Spleen (tissue), 11 donors: ENCODE measurements around the gene SLC2A14. TPM values are rescaled to one million over a fixed set of nuclear protein-coding genes. Genes with fewer than 3 reads are reported as not detected.
"Not testable (repeated sequence)": the region's sequence is repeated elsewhere in the genome, so short reads cannot be mapped to it uniquely, and the experiment has no call there.

ENCODE experiments used
- DNase-seq: peaks from one replicate; pipeline ENCODE4 v3.0.0-alpha.2; 2020
- H3K27ac ChIP-seq, 8 donors: fragments of 200-600 bp; sonication (generic) in 7 of 8; 1 replicate in 4 of 8; 2 replicates in 4 of 8; pipeline versions ENCODE4 v1.5.0 to v1.8.0; 2016 to 2021; ENCODE audit warnings: inconsistent platforms in 4 of 8, mild to moderate bottlenecking in 4 of 8, moderate library complexity in 1 of 8
- H3K27me3 ChIP-seq, 7 donors: fragments of 200-600 bp; sonication (generic) in 6 of 7; replicated peaks in 1 of 7; 1 replicate in 4 of 7; 2 replicates in 3 of 7; pipeline versions ENCODE4 v1.5.0 to v1.8.0; 2016 to 2021; ENCODE audit warnings: inconsistent platforms in 3 of 7, mild to moderate bottlenecking in 1 of 7
- H3K36me3 ChIP-seq, 6 donors: fragments of 200-600 bp; sonication (generic) in 5 of 6; 1 replicate in 4 of 6; 2 replicates in 2 of 6; pipeline versions ENCODE4 v1.5.0 to v1.8.0; 2016 to 2021; ENCODE audit warnings: inconsistent platforms in 2 of 6
- H3K4me1 ChIP-seq, 6 donors: fragments of 200-600 bp; sonication (generic) in 5 of 6; 1 replicate in 3 of 6; 2 replicates in 3 of 6; pipeline versions ENCODE4 v1.5.0 to v1.8.0; 2016 to 2021; ENCODE audit warnings: inconsistent platforms in 3 of 6
- H3K4me3 ChIP-seq, 8 donors: fragments of 200-600 bp; sonication (generic) in 7 of 8; 1 replicate in 4 of 8; 2 replicates in 4 of 8; pipeline versions ENCODE4 v1.5.0 to v1.8.0; 2016 to 2021; ENCODE audit warnings: inconsistent platforms in 4 of 8, mild to moderate bottlenecking in 4 of 8, moderate library complexity in 2 of 8
- H3K9me3 ChIP-seq, 8 donors: fragments of 200-600 bp; sonication (generic) in 7 of 8; 1 replicate in 4 of 8; 2 replicates in 4 of 8; pipeline versions ENCODE4 v1.5.0 to v1.8.0; 2016 to 2021; ENCODE audit warnings: inconsistent platforms in 4 of 8
- CTCF ChIP-seq, 11 experiments: fragments of 200-600 bp in 7 of 11; fragments of 450-650 bp in 4 of 11; sonication (generic) in 4 of 11; IDR thresholded peaks in 8 of 11; conservative IDR thresholded peaks in 3 of 11; 1 replicate in 7 of 11; 2 replicates in 4 of 11; pipeline versions ENCODE4 v1.4.0 to v1.8.0; 2016 to 2021; ENCODE audit warnings: antibody characterized with exemption in 11 of 11, inconsistent platforms in 4 of 11, mild to moderate bottlenecking in 1 of 11
- POLR2A ChIP-seq, 3 donors: fragments of 450-650 bp; IDR thresholded peaks; one replicate each; pipeline ENCODE4 v1.5.1; 2017; ENCODE audit warnings: antibody characterized with exemption in 3 of 3, mild to moderate bottlenecking in 1 of 3
- POLR2AphosphoS5 ChIP-seq, 3 donors: sonication (generic); formaldehyde crosslinking; IDR thresholded peaks; one replicate each; pipeline ENCODE4 v1.5.1; 2017; ENCODE audit warnings: antibody characterized with exemption in 3 of 3
- WGBS, 5 donors: extraction: QIAGEN DNeasy Blood & Tissue Kit in 3 of 5; methylation state at CpG; one replicate each; pipeline versions ENCODE4 v1.1.5 to v1.1.7; 2013 to 2018; 5-methylcytosine and 5-hydroxymethylcytosine counted together
- intact Hi-C: fragments of 100-400 bp; cut with DNase I; formaldehyde crosslinking; loops from one replicate; pipeline ENCODE4 v1.15.0; 2023; ENCODE audit warnings: low total_unique reads
- polyA plus RNA-seq, 3 donors: library from polyadenylated mRNA; stranded (reverse); fragments of 200-250 nt; gene quantifications; one replicate each; pipeline ENCODE4 v1.2.1, GENCODE V29; 2013
- total RNA-seq, 7 donors: library from RNA; depleted of rRNA in 3 of 7; stranded (reverse); fragments of >200 nt in 3 of 7; fragmentation: NEBNext Ultra II Directional in 4 of 7; extraction: Animal tissue kit (Norgen Biotek cat#: 25700) in 4 of 7; gene quantifications; one replicate each; pipeline versions ENCODE4 v1.1.0 to v1.2.1, GENCODE V29; 2016 to 2021
- donor health status: healthy with polysubstance abuse.
- donor health status: DM: no; HTN: no; CAD: no; lungs with moderate emphysema.
- donor health status: DM: no; HTN: no; CAD: no.
- donor health status: Bipolar disorder and iron deficiency.
- donor health status: healthy.
- donor health status: DM: no; HTN: no; CAD: no.
- donor health status: DM: yes; HTN: yes; CAD: no.

The SLC2A14 gene
- total and polyA plus RNA-seq, 10 donors, result 0.37 to 7.4 (median 2.9) TPM; not detected in 5

- Histone ChIP-seq H3K27ac (no peak overlapping the region), H3K27me3 (peaks cover 0 to 20% (median 0%) of the 10 kb centered on the region in 7 donors), H3K4me1 (no peaks in the 10 kb centered on the region), H3K36me3 (no peaks in the 10 kb centered on the region), H3K9me3 (no peaks in the 10 kb centered on the region), H3K4me3 (no peak overlapping the region)
- DNase-seq, result no peak
- WGBS, 5 donors, result 63 to 93% (median 74%) methylated on average over 2 of the region's 2 CpGs
- no peak for TF ChIP-seq CTCF (IDR thresholded peaks at IDR 0.05 in 8 of 11, conservative IDR thresholded peaks at IDR 0.05 in 3 of 11)
- TF ChIP-seq POLR2A (IDR thresholded peaks at IDR 0.05), result no peak
- no peak for TF ChIP-seq POLR2AphosphoS5 (IDR thresholded peaks at IDR 0.05)
- intact Hi-C loops, result no loop called here
These were observed 19.2 kb downstream of the SLC2A14 start for GRCh38 chr12:7853557-7853956.

GRCh38 chr12:7851622-7852081 is 21.1 kb downstream of the SLC2A14 start:
- H3K4me1 ChIP-seq, DNase-seq, intact Hi-C loops, H3K9me3 ChIP-seq, H3K36me3 ChIP-seq, H3K4me3 ChIP-seq, H3K27ac ChIP-seq: not testable (repeated sequence)
- peaks cover 0 to 24% (median 0%) of the 10 kb centered on the region in 7 donors for H3K27me3 ChIP-seq
- WGBS, 5 donors, result 51 to 84% (median 80%) methylated on average over 3 of the region's 3 CpGs

- intact Hi-C loops, H3K9me3 ChIP-seq, DNase-seq, H3K4me3 ChIP-seq, H3K27ac ChIP-seq, H3K36me3 ChIP-seq, H3K4me1 ChIP-seq: not testable (repeated sequence)
- peaks cover 0 to 26% (median 0%) of the 10 kb centered on the region in 7 donors for H3K27me3 ChIP-seq
- 90 to 97% (median 95%) methylated on average over 5 of the region's 5 CpGs for WGBS, 5 donors
These were observed 22.6 kb downstream of the SLC2A14 start for GRCh38 chr12:7850099-7850498.

GRCh38 chr12:7848098-7848422 is 24.7 kb downstream of the SLC2A14 start:
- intact Hi-C loops, H3K9me3 ChIP-seq, H3K4me3 ChIP-seq, DNase-seq, H3K4me1 ChIP-seq, H3K36me3 ChIP-seq: not testable (repeated sequence)
- 16 to 49% (median 25%) methylated on average over 2 of the region's 2 CpGs for WGBS, 5 donors
- Histone ChIP-seq H3K27me3 (peaks cover 0 to 28% (median 0%) of the 10 kb centered on the region in 7 donors), H3K27ac (peak overlapping the region in 2 of 8 donors; percentile 51)

GRCh38 chr12:7847226-7848097 is 25.3 kb downstream of the SLC2A14 start:
- H3K9me3 ChIP-seq, H3K4me3 ChIP-seq, DNase-seq, intact Hi-C loops, H3K36me3 ChIP-seq, H3K4me1 ChIP-seq: not testable (repeated sequence)
- 17 to 68% (median 22%) methylated on average over 2 to 4 of the region's 4 CpGs for WGBS, 5 donors
- H3K27me3 ChIP-seq, result peaks cover 0 to 28% (median 0%) of the 10 kb centered on the region in 7 donors
- H3K27ac ChIP-seq, result peak overlapping the region in 2 of 8 donors; percentile 55 to 62

GRCh38 chr12:7844116-7844515 is 28.6 kb downstream of the SLC2A14 start:
- no peak for DNase-seq
- 78 to 93% (median 88%) methylated on average over 5 of the region's 5 CpGs for WGBS, 5 donors
- peak overlapping the region in 7 of 8 donors; percentile 44 to 88 (median 79) for H3K27ac ChIP-seq
- H3K4me3 ChIP-seq, result peak overlapping the region in 1 of 8 donors; percentile 43
- no peaks in the 10 kb centered on the region for H3K9me3 ChIP-seq
- H3K4me1 ChIP-seq, result peaks cover 0 to 6% (median 0%) of the 10 kb centered on the region in 6 donors
- no peaks in the 10 kb centered on the region for H3K36me3 ChIP-seq
- intact Hi-C loops, result no loop called here
- H3K27me3 ChIP-seq, result peaks cover 0 to 24% (median 0%) of the 10 kb centered on the region in 7 donors
- no peak for TF ChIP-seq CTCF (IDR thresholded peaks at IDR 0.05 in 8 of 11, conservative IDR thresholded peaks at IDR 0.05 in 3 of 11)
- no peak for TF ChIP-seq POLR2A (IDR thresholded peaks at IDR 0.05)
- no peak for TF ChIP-seq POLR2AphosphoS5 (IDR thresholded peaks at IDR 0.05)

GRCh38 chr12:7843583-7843982 is 29.1 kb downstream of the SLC2A14 start:
- intact Hi-C loops, H3K36me3 ChIP-seq, DNase-seq, H3K4me1 ChIP-seq, H3K9me3 ChIP-seq: not testable (repeated sequence)
- WGBS, 5 donors, result 0 to 15% (median 10%) methylated on average over 3 of the region's 9 CpGs
- Histone ChIP-seq H3K4me3 (peak overlapping the region in 1 of 8 donors; percentile 43), H3K27ac (peak overlapping the region in 7 of 8 donors; percentile 44 to 88 (median 79)), H3K27me3 (peaks cover 0 to 18% (median 0%) of the 10 kb centered on the region in 7 donors)

GRCh38 chr12:7843149-7843548 is 29.6 kb downstream of the SLC2A14 start:
- 15 to 41% (median 33%) methylated on average over 4 to 6 of the region's 8 CpGs for WGBS, 5 donors
- intact Hi-C loops, H3K36me3 ChIP-seq, H3K9me3 ChIP-seq, DNase-seq: not testable (repeated sequence)
- H3K27ac ChIP-seq, result peak overlapping the region in 6 of 8 donors; percentile 36 to 87 (median 76)
- peaks cover 0 to 11% (median 0%) of the 10 kb centered on the region in 6 donors for H3K4me1 ChIP-seq
- H3K27me3 ChIP-seq, result peaks cover 0 to 14% (median 0%) of the 10 kb centered on the region in 7 donors
- H3K4me3 ChIP-seq, result peak overlapping the region in 1 of 8 donors; percentile 25
